ENCODE measurements around the gene ZSCAN5A.

The ZSCAN5A gene

DNA sequence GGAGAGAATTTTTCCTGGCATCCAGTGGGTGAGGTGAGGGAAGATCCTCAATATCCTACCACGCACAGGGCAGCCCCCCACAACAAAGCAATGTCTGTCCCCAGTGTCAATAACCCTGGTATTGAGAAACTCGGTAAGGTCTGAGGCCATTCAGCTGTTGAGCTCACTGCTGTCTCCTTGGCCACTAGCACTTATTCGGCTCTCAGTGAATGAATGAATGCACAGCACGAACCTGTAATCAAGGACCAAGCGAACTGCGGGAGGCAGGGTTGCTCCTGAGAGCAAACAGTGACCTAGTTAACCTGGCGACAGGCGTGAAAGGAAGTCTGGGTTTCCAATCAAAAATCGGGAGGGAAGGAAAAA lies 640 bp downstream of the ZSCAN5A start:
- DNase-seq = no peak

DNA sequence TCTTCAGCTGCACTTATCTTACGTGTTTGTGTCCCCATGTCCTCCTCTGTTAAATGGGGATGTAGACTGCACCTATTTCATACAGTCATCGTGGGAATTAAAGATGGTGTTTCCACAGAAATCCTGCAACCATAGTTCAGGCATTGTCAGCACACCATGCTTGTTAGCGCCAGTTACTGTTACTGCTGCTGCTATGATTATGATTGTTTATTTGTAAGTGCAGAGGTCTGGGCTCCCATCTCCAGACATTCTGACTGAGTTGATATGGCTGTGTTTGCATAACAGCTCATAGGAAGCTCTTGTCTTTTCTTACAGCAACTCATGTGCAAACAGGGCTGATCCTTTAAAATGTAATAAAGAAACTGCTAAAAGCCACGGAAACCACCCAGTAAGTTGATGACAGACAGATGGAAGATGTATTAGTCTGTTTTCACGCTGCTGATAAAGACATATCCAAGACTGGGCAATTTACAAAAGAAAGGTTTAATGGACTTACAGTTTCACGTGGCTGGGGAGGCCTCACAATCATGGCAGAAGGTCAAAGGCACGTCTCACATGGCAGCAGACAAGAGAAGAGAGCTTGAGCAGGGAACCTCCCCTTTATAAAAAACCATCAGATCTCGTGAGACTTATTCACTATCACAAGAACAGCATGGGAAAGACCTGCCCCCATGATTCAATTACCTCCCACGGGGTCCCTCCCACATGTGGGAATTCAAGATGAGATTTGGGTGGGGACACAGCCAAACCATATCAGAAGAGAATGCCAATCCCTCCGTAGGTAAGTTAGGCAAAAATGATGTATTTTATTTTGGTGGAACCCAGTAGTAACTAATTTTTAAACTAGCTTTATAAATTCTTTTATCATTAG lies 1.6 kb downstream of the ZSCAN5A start:
- no peak for DNase-seq

DNA sequence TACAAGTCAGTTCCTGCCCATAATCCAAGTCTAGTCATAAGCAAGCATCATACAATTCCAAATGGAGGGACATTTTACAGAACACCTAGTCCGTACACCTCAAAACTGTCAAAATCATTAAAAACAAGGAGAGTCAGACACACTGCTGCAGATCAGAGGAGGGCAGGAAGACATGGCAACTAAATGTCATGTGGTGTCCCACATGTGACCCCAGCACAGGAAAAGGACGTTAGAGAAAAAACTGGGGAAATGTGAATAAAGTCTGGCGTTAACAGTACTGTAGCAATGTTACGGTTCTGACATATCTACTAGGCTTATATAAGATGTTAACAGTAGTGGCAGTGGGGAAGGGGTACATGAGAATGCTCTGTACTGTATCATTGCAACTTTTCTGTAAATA lies 2.3 kb downstream of the ZSCAN5A start:
- no peak for DNase-seq

DNA sequence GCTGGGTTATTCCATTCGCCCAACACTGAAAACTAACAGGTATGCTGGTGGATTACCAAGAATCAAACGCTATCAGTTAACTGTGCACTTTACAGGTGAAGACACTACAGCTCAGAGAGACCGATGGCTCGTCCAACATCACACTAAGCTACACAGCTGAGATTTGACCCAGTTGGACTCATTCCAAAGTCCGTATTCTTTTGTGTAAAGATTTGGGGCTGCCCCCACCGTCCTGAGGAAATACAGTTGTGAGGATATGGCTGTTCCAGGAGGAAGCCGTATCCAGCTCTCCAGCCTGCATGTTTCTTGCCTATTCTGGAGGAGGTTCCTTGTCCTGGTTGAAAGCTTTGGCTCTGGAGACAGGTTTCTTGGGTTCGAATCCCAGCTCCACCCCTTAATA lies 4.2 kb downstream of the ZSCAN5A start:
- no peak for DNase-seq

DNA sequence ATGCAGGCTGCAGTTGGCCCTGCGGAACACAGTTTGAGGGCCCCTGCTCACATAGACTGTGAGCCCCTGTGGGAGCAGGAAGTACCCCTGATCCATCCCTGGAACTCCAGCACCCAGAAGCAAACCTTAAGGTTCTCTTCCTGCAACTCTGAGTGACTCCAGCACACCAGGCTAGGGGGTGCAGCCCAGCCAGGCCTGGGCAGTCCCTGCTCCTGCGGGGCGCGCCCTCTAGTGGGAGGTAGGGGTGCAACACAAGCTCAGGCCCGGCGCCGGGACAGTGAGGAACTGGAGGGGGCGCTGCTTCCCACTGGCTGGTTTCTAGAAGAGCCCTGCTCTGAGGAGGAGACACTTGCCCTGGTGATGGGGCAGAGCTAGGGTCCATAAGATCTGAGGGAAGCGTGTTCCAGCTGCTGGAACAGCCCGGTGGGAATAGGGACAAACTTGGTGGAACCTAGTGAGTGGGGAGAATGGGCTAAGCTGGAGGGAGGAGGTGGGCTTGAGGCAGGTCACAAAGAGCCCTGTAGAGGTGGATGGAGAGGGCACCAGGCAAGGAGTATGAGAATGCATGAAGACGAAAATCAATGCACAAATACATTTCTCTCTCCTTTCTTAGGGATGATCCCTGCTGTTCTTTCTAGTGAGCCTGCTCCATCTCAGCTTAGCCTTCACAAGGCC lies 5.0 kb downstream of the ZSCAN5A start:
- peak; percentile 92 for DNase-seq

DNA sequence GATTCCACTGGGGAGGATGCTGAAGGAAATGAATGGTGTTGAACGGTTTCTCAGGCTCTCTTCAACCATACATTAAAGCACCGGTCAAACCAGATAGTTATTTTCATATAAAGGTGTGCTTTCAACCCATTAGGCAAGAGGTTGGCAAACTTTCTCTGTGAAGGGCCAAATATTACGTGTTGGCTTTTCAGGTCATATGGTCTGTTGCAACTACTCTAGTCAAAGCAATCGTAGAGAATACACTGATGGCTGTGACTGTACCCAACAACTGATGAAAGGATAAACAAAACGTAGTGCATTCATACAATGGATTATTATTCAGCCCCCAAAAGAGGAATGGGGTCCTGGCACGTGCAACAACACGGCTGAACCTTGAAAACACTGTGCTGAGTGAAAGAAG lies 5.8 kb downstream of the ZSCAN5A start:
- no peak for DNase-seq

DNA sequence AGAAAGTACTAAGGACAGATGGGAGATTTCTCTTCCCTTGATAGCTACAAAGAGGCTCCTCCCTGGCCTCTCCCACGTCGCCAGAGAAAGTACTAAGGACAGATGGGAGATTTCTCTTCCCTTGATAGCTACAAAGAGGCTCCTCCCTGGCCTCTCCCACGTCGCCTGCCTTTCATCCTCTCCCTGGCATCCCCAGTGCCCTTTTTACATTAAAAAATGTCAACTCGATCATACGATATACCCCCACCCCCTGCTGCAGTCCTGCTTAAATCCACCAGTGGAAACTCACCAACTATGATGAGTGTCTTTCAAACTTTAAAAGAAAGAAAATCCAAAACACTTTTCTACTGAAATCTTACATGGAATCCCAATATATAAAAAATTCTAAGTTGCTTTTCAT lies 7.6 kb downstream of the ZSCAN5A start:
- peak; percentile 14 for DNase-seq

DNA sequence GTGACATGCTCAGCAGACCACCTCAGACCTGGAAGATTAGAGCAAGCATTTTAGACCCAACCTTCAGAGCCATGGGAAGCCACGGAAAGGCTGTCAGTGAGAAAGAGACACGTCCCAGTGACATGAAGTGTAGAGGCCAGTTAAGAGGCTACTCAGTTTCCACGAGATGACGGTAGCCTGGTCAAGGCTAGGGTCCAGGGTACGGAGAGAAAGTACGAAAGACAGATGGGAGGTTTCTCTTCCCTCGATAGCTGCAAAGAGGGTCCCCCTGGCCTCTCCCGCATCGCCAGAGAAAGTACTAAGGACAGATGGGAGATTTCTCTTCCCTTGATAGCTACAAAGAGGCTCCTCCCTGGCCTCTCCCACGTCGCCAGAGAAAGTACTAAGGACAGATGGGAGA lies 8.6 kb downstream of the ZSCAN5A start:
- DNase-seq = no peak

DNA sequence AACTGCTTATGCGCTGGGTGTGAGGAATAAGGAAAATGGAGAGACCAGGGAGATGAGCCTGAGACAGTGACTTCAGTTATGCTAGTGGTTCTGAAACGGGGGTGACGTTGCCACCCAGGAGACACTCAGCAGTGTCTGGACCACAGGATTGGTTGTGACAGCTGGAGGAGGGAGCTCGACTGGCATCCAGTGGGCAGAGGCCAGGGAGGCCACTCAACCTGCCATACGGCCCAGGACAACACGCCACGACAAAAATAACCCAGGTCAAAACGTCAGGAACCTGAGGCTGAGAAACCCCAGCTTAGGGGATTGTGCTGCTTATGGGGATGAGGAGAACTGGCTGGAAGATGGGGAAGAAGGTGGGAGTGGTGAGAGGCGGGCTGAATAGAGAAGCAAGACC lies 10.4 kb downstream of the ZSCAN5A start:
- no peak for DNase-seq

DNA sequence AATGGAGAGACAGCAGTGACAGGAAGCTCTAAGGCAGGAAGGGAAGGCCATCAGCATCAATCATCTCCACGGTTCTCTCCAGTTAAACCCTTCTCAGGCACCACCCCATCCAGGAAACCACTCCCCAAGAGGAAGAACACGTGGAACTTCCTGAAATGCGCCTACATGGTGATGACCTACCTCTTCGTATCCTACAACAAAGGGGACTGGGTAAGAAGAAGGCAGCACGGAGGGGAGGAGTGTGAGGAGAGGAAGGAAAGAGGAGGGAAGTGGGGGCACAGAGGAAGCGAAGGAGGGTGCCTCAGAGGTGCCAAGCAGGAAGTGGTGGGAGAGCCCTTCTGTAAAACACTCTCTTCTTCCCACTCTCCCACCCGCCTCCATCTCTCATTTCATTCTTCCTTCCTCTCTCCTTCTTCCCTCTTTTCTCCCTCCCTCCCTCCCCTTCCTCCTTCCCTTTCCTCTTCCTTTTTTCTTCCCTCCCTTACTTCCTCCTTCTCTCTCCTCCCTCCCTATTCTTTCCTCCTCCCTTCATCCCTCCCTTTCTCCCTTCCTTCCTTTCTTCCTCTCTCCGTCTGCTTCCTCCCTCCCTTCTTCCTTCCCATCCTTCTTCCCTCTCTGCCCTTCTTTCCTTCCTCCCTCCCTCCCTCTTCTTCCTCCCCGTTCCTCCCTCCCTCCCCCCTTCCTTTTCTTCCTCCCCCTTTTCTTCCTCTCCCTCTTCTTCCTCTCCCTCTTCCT lies 12.6 kb downstream of the ZSCAN5A start:
- no peak for DNase-seq

DNA sequence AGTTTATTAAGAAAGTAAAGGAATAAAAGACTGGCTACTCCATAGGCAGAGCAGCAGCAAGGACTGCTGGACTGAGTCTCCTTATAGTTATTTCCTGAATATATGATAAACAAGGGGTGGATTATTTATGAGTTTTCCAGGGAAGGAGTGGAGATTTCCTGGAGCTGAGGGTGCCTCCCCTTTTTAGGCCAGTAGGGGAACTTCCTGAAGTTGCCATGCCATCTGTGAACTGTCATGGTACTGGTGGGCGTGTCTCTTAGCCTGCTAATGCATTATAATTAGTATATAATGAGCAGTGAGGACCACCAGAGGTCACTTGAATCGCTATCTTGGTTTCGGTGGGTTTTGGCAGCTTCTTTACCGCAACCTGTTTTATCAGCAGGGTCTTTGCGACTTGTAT lies 13.5 kb downstream of the ZSCAN5A start:
- peak; percentile 40 for DNase-seq

DNA sequence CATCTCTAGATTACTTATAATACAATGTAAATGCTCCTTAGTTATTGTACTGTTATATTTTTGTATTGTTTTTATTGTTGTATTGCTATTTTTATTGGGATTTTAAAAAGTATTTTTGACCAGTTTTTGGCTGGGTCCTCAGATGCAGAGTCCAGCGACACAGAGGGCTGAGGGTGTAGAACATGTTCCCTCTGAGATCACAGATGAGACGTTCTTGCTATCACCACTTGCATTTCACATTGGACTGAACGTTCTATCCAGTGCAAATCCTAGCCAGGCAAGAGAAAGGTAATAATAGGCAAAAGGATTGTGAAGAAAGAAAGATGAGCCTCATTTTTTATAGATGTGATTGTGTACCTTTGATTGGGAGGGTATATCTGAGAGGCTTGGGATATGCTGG lies 15.0 kb downstream of the ZSCAN5A start:
- no peak for DNase-seq

DNA sequence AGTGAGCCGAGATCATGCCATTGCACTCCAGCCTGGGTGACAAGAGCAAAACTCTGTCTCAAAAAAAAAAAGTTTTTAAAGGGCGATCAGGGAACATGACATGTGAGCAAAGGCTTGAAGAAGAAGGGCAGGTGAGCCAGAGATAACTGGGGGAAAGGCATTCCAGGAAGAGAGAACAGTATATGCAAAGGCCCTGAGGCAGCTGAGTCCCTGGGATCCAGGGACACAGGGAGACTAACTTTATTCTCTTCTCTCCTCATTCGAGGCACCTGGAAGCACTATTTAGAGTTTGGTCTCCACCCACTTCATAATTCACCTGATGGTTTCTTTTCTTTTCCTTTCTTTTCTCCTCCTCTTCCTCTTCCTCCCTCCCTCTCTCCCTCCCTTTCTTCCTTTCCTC lies 17.6 kb downstream of the ZSCAN5A start:
- DNase-seq = no peak

DNA sequence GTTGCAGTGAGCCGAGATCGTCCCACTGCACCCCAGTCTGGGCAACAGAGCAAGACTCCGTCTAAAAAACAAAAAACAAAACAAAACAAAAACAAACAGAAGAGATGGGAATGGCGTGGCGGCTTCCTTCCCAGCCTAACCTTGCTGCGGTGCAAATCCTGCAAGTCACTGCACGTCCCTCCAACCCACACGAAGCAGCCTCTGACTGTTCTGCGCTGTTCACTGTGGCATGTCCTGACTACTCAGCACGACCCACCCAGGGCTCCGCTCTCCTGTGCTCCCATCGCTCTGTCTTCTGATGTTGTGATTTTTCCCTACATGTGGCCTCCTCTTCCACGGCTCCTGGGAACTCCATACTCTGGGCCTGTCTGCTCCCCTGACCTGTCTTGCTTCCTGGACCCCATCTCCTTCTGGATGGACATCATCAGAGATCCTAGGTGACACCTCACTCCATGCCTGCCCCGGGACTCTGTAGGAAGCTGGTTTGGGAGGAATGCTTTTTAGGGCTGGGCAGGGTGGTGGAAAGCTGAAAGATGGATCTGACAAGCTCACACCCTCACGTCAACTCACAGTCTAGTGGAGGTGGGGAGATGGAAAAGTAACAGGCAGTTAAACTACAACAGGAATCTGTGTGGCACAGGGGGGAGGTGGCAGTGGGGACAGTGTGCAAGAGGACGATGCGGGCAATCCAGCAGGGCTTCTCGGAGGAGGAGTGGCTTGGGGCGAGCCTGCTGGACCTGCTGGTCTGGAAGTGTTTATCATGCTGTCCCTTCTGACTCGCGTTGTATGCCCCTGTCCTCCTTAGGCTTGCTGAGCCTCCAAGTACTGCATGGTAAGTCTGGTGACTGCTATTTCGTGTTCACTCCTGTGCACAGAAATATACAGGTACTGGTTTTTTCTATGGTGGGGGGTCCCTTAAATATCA lies 18.8 kb downstream of the ZSCAN5A start:
- no peak for DNase-seq

DNA sequence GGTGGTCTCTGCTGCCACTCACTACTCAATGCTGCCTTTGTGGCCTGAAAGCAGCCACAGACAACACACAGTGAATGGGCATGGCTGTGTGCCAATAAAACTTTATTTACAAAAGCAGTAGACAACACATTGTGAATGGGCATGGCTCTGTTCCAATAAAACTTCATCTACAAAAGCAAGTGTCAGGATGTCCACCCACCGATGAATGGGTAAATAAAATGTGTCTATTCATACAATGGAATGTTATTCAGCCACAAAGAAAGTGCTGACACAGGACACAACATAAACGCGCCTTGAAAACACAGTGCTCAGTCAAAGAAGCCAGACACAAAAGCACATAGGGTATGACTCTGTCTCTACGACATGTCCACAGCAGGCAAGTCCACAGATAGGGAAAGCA lies 20.1 kb downstream of the ZSCAN5A start:
- DNase-seq = no peak

DNA sequence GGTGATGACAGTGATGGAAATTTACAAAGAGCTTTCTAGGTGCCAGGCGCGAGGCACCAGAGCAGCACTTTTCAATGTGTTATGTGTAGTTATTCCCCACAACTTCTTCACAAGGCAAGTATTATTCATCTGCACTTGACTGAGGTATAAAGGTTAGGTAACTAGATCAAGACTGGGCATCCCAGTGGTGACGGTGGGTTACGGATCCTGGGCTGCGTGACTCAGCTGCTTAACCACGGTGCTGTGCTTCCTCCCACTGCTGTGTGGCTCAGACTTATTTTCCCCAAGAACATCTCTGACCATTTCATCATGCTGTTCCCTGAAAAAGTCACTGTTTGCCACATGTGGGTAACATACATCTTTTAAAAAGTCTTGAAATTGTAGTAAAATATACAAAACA lies 22.8 kb downstream of the ZSCAN5A start:
- DNase-seq = no peak

DNA sequence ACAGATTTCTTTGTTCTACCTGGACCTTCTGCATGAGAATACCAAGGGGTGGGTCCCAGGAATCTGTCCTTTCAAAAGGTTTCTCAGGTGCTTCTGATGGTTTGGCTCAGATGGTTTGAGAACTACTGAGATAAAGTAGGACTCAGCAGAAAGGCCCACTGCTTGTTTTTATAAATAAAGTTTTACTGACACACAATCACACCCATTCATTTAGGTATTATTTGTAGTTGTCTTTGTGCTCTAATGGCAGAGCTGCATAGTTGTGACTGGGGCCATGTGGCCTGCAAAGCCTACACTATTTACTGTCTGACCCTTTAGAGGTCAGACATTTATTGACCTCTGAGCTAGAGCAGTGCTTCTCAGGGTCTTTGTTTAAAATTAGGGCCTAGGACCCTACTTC lies 24.5 kb downstream of the ZSCAN5A start:
- no peak for DNase-seq

DNA sequence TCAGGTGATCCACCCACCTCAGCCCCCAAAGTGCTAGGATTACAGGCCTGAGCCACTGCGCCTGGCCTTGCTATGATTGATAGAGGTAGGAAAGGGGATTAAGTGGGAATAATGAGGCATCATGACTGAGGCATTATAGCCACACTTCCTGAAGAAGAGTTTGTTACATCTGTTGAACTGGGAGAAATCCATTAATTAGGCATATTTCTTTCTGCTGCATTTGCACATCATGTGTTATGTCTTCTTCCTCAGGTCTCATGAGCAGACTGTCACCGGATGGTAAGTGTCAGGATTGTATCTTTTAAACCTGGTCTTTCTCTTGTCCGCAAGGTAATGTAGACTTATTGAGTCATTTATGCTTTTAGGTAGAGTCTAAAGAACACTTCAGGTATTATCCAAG lies 29.9 kb downstream of the ZSCAN5A start:
- no peak for DNase-seq

DNA sequence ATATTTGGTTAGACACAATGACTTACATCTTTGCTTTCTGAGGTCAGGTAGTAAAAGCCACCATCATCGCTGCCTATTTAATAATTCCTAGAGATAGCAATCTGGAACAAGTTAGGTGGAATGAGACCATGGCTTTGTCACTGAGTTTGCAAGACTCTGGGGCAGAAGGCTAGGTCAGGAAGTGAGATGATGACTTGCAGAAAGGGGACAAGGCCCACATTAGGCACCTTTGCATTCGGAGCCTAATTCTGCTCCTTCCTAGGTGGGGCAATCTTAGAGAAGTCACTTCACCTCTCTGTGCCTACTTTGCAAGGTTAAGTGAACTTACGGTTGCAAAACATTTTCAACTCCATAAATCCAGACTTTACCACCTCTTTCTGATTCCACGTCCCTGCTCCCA lies 31.8 kb downstream of the ZSCAN5A start:
- no peak for DNase-seq

DNA sequence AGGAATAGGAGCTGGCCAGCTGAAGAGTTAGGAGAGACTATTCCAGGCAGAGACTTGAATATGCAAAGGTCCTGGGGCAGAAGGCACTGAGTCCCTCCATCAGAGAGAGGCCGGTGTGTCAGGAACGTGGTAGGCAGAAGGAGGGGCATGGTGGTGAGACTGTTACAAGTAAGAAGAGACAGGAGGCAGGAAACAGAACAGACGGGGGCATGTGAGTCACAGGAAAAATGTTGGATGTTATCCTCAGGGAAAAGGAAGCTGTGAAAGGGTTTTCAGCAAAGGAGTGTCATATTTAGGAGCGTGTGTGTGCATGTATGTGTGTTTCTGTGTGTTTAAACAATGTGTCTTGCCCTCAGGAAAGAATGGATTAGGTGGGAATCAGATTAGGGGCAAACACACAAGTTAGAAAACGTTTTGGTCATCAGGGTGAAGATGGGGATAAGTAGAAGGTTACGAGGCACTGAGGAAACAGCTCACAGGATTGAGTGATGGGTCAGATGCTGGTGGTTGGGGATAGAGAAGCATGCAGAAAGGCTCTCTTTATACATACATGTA lies 41.0 kb downstream of the ZSCAN5A start:
- no peak for DNase-seq

DNA sequence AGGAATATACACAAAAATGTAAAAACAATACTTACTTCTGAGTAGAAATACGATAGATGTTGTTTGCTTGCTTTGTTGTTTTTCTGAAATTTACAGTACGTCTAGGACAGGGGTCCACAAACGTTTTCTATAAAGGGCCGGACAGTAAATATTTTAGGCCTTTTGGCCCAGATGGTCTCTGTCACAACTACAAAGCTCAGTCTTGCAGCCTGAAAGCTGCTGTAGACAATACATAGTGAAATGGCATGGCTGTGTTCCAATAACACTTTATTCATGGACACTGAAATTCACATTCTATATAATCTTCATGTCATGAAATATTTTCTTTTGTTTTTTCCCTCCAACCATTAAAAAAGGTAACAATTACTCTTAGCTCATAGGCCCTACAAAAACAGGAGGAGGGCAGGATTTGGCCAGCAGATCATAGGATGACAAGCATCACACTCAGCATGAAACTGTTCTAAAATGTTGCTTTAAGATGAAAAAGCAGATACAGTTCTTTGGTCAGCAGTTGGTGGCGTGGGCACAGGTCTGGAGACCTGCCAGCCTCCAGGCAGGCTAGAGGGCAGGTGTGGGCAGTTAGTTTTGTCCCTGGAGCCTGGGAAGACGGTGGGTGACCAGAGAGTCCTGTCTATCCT lies 42.4 kb downstream of the ZSCAN5A start, which contains the start of gene EDDM13:
Gene EDDM13 (plus strand): TSS at position 588 of the 638 bp plus-strand sequence. CDS start 87 bp downstream, outside the sequence.
- no peak for DNase-seq

DNA sequence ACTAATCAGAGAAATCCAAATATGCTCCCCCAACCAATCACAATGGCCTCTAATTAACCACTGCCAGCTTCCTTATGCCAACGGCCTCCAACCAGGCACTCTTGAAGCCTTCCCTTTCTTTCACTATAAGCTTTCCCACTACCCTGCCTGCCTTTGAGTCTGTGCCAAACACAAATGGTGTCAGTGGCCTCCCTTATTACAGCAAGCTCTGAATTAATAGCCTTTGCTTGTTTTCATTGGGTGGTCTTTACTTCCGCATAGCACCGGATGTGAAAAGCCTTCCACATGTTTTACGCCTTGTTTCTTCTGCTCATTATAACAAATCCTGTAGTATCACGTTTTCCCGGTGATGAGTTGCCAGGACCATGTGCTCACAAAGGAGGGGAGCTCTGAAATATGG lies 43.5 kb downstream of the ZSCAN5A start:
- DNase-seq = no peak

All from OCI-M1 (cell line).